ENCODE data around the gene TBXAS1.

TBXAS1 gene

GRCh38 chr7:139948167-139948566 lies 119.1 kb downstream of the TBXAS1 start:
- Histone ChIP-seq H3K27ac (no peak overlapping the region), H3K4me3 (no peak overlapping the region), H3K9ac (ENCODE audit: insufficient read length) (no peak overlapping the region), H3K9me3 (ENCODE audit: low read depth, low read length) (no peaks in the 10 kb centered on the region), H3K36me3 (ENCODE audit: insufficient read depth, low read length) (no peaks in the 10 kb centered on the region)
- TF ChIP-seq EZH2 (IDR thresholded peaks at IDR 0.05) (no peak), POLR2AphosphoS5 (IDR thresholded peaks at IDR 0.05; ENCODE audit: borderline replicate concordance, low read depth, low read length) (no peak), FOXP2 (optimal IDR thresholded peaks at IDR 0.05; ENCODE audit: control extremely low read depth, extremely low read length, insufficient read depth) (no peak)
- DNase-seq (ENCODE audit: low read depth, low spot score) = no peak

GRCh38 chr7:139948587-139949335 lies 119.7 kb downstream of the TBXAS1 start:
- DNase-seq (ENCODE audit: low read depth, low spot score) = no peak
- H3K4me3 ChIP-seq = no peak overlapping the region
- no peak overlapping the region for H3K27ac ChIP-seq
- H3K36me3 ChIP-seq (ENCODE audit: insufficient read depth, low read length) = no peaks in the 10 kb centered on the region
- H3K9ac ChIP-seq (ENCODE audit: insufficient read length) = no peak overlapping the region
- no peaks in the 10 kb centered on the region for H3K9me3 ChIP-seq (ENCODE audit: low read depth, low read length)
- TF ChIP-seq FOXP2 (optimal IDR thresholded peaks at IDR 0.05; ENCODE audit: control extremely low read depth, extremely low read length, insufficient read depth) (no peak), POLR2AphosphoS5 (IDR thresholded peaks at IDR 0.05; ENCODE audit: borderline replicate concordance, low read depth, low read length) (no peak), EZH2 (IDR thresholded peaks at IDR 0.05) (no peak)

- no peak for DNase-seq (ENCODE audit: low read depth, low spot score)
- Histone ChIP-seq H3K36me3 (ENCODE audit: insufficient read depth, low read length) (no peaks in the 10 kb centered on the region), H3K27ac (no peak overlapping the region), H3K9ac (ENCODE audit: insufficient read length) (no peak overlapping the region), H3K9me3 (ENCODE audit: low read depth, low read length) (no peaks in the 10 kb centered on the region), H3K4me3 (no peak overlapping the region)
- TF ChIP-seq EZH2 (IDR thresholded peaks at IDR 0.05) = no peak
- TF ChIP-seq FOXP2 (optimal IDR thresholded peaks at IDR 0.05; ENCODE audit: control extremely low read depth, extremely low read length, insufficient read depth) = no peak
- TF ChIP-seq POLR2AphosphoS5 (IDR thresholded peaks at IDR 0.05; ENCODE audit: borderline replicate concordance, low read depth, low read length) = no peak
Measured at GRCh38 chr7:139949629-139950028, 120.6 kb downstream of the TBXAS1 start.

GRCh38 chr7:139950881-139951525 lies 121.9 kb downstream of the TBXAS1 start:
- Histone ChIP-seq H3K27ac (no peak overlapping the region), H3K9ac (ENCODE audit: insufficient read length) (no peak overlapping the region), H3K4me3 (no peak overlapping the region), H3K9me3 (ENCODE audit: low read depth, low read length) (no peaks in the 10 kb centered on the region), H3K36me3 (ENCODE audit: insufficient read depth, low read length) (no peaks in the 10 kb centered on the region)
- DNase-seq (ENCODE audit: low read depth, low spot score) = no peak
- TF ChIP-seq FOXP2 (optimal IDR thresholded peaks at IDR 0.05; ENCODE audit: control extremely low read depth, extremely low read length, insufficient read depth) (no peak), EZH2 (IDR thresholded peaks at IDR 0.05) (no peak), POLR2AphosphoS5 (IDR thresholded peaks at IDR 0.05; ENCODE audit: borderline replicate concordance, low read depth, low read length) (no peak)

- Histone ChIP-seq H3K27ac (no peak overlapping the region), H3K9ac (ENCODE audit: insufficient read length) (no peak overlapping the region), H3K4me3 (no peak overlapping the region), H3K36me3 (ENCODE audit: insufficient read depth, low read length) (no peaks in the 10 kb centered on the region), H3K9me3 (ENCODE audit: low read depth, low read length) (no peaks in the 10 kb centered on the region)
- TF ChIP-seq POLR2AphosphoS5 (IDR thresholded peaks at IDR 0.05; ENCODE audit: borderline replicate concordance, low read depth, low read length) (no peak), FOXP2 (optimal IDR thresholded peaks at IDR 0.05; ENCODE audit: control extremely low read depth, extremely low read length, insufficient read depth) (no peak), EZH2 (IDR thresholded peaks at IDR 0.05) (no peak)
- DNase-seq (ENCODE audit: low read depth, low spot score) = no peak
Measured at GRCh38 chr7:139953229-139953628, 124.2 kb downstream of the TBXAS1 start.

- no peak for DNase-seq (ENCODE audit: low read depth, low spot score)
- no peak overlapping the region for H3K27ac ChIP-seq
- H3K9me3 ChIP-seq (ENCODE audit: low read depth, low read length) = no peaks in the 10 kb centered on the region
- TF ChIP-seq POLR2AphosphoS5 (IDR thresholded peaks at IDR 0.05; ENCODE audit: borderline replicate concordance, low read depth, low read length) = no peak
- TF ChIP-seq EZH2 (IDR thresholded peaks at IDR 0.05) = no peak
- no peak for TF ChIP-seq FOXP2 (optimal IDR thresholded peaks at IDR 0.05; ENCODE audit: control extremely low read depth, extremely low read length, insufficient read depth)
- no peak overlapping the region for H3K9ac ChIP-seq (ENCODE audit: insufficient read length)
- H3K4me3 ChIP-seq = no peak overlapping the region
- no peaks in the 10 kb centered on the region for H3K36me3 ChIP-seq (ENCODE audit: insufficient read depth, low read length)
Measured at GRCh38 chr7:139955109-139955820, 126.2 kb downstream of the TBXAS1 start.

- Histone ChIP-seq H3K9ac (ENCODE audit: insufficient read length) (no peak overlapping the region), H3K9me3 (ENCODE audit: low read depth, low read length) (no peaks in the 10 kb centered on the region), H3K4me3 (no peak overlapping the region), H3K27ac (no peak overlapping the region), H3K36me3 (ENCODE audit: insufficient read depth, low read length) (no peaks in the 10 kb centered on the region)
- DNase-seq (ENCODE audit: low read depth, low spot score) = no peak
- TF ChIP-seq FOXP2 (optimal IDR thresholded peaks at IDR 0.05; ENCODE audit: control extremely low read depth, extremely low read length, insufficient read depth) = no peak
- TF ChIP-seq POLR2AphosphoS5 (IDR thresholded peaks at IDR 0.05; ENCODE audit: borderline replicate concordance, low read depth, low read length) = no peak
- TF ChIP-seq EZH2 (IDR thresholded peaks at IDR 0.05) = no peak
Measured at GRCh38 chr7:139958599-139959284, 129.7 kb downstream of the TBXAS1 start.

- Histone ChIP-seq H3K27ac (no peak overlapping the region), H3K9me3 (ENCODE audit: low read depth, low read length) (no peaks in the 10 kb centered on the region), H3K9ac (ENCODE audit: insufficient read length) (no peak overlapping the region), H3K4me3 (no peak overlapping the region), H3K36me3 (ENCODE audit: insufficient read depth, low read length) (no peaks in the 10 kb centered on the region)
- DNase-seq (ENCODE audit: low read depth, low spot score) = no peak
- TF ChIP-seq POLR2AphosphoS5 (IDR thresholded peaks at IDR 0.05; ENCODE audit: borderline replicate concordance, low read depth, low read length) (no peak), EZH2 (IDR thresholded peaks at IDR 0.05) (no peak), FOXP2 (optimal IDR thresholded peaks at IDR 0.05; ENCODE audit: control extremely low read depth, extremely low read length, insufficient read depth) (no peak)
Measured at GRCh38 chr7:139959285-139959628, 130.2 kb downstream of the TBXAS1 start.

Measured in SK-N-MC (cell line).